ENCODE data around the gene ALOX5.
"Not testable (repeated sequence)": the region's sequence is repeated elsewhere in the genome, so short reads cannot be mapped to it uniquely, and the experiment has no call there.

The ALOX5 gene

GRCh38 chr10:45373576-45374349 is at the start of gene ALOX5:
TSS of gene ALOX5 (plus strand) at chr10:45374216. CDS start at chr10:45374280, 64 bp downstream.
- no peak for DNase-seq (ENCODE audit: low read depth)

GRCh38 chr10:45325116-45325515 is 48.9 kb upstream of the ALOX5 start:
- DNase-seq (ENCODE audit: low read depth), result no peak

- DNase-seq (ENCODE audit: low read depth), result not testable (repeated sequence)
Observed at GRCh38 chr10:45326864-45327263, 47.2 kb upstream of the ALOX5 start.

GRCh38 chr10:45331824-45332223 is 42.2 kb upstream of the ALOX5 start:
- not testable (repeated sequence) for DNase-seq (ENCODE audit: low read depth)

GRCh38 chr10:45339894-45340293 is 34.1 kb upstream of the ALOX5 start:
- DNase-seq (ENCODE audit: low read depth), result no peak

- not testable (repeated sequence) for DNase-seq (ENCODE audit: low read depth)
Observed at GRCh38 chr10:45340420-45340819, 33.6 kb upstream of the ALOX5 start.

- not testable (repeated sequence) for DNase-seq (ENCODE audit: low read depth)
Observed at GRCh38 chr10:45346652-45347335, 27.2 kb upstream of the ALOX5 start.

GRCh38 chr10:45347464-45347863 is 26.6 kb upstream of the ALOX5 start:
- DNase-seq (ENCODE audit: low read depth), result not testable (repeated sequence)

GRCh38 chr10:45348196-45348765 is 25.7 kb upstream of the ALOX5 start:
- not testable (repeated sequence) for DNase-seq (ENCODE audit: low read depth)

GRCh38 chr10:45353186-45353585 is 20.8 kb upstream of the ALOX5 start:
- DNase-seq (ENCODE audit: low read depth), result no peak

GRCh38 chr10:45354261-45354660 is 19.8 kb upstream of the ALOX5 start:
- DNase-seq (ENCODE audit: low read depth), result no peak

- no peak for DNase-seq (ENCODE audit: low read depth)
Observed at GRCh38 chr10:45355494-45355893, 18.5 kb upstream of the ALOX5 start.

- DNase-seq (ENCODE audit: low read depth), result not testable (repeated sequence)
Observed at GRCh38 chr10:45358961-45359360, 15.1 kb upstream of the ALOX5 start.

GRCh38 chr10:45361983-45362799 is 11.8 kb upstream of the ALOX5 start:
- DNase-seq (ENCODE audit: low read depth), result not testable (repeated sequence)

- not testable (repeated sequence) for DNase-seq (ENCODE audit: low read depth)
Observed at GRCh38 chr10:45367643-45368042, 6.4 kb upstream of the ALOX5 start.

- DNase-seq (ENCODE audit: low read depth), result no peak
Observed at GRCh38 chr10:45368181-45368580, 5.8 kb upstream of the ALOX5 start.

GRCh38 chr10:45370202-45370955 is 3.6 kb upstream of the ALOX5 start:
- DNase-seq (ENCODE audit: low read depth), result no peak

- no peak for DNase-seq (ENCODE audit: low read depth)
Observed at GRCh38 chr10:45371560-45371959, 2.5 kb upstream of the ALOX5 start.

GRCh38 chr10:45372251-45372951 is 1.6 kb upstream of the ALOX5 start:
- DNase-seq (ENCODE audit: low read depth), result no peak

- DNase-seq (ENCODE audit: low read depth), result no peak
Observed at GRCh38 chr10:45373003-45373575, 927 bp upstream of the ALOX5 start.
